PFSK-1 (cell line): Measurements from ENCODE around the gene CACNA1S. TPM values are rescaled to one million over a fixed set of nuclear protein-coding genes. Genes with fewer than 3 reads are reported as not detected.

Experiments used
- FOXP2 ChIP-seq: optimal IDR thresholded peaks from 2 replicates; pipeline ENCODE3; 2011; ENCODE audit warnings: borderline replicate concordance, control low read depth, inconsistent platforms; ENCODE audit not compliant: insufficient read depth; ENCODE audit errors: extremely low read length, extremely low read depth
- POLR2AphosphoS5 ChIP-seq: IDR thresholded peaks from 2 replicates; pipeline ENCODE4 v1.6.1; 2012; ENCODE audit warnings: low read depth, mild to moderate bottlenecking, control low read depth, low read length, moderate library complexity
- REST ChIP-seq, 2 experiments: IDR thresholded peaks; 2 replicates each; pipeline versions ENCODE4 v1.6.1 to v1.8.0; 2011 to 2012; ENCODE audit warnings: low read depth in 2 of 2, low read length in 2 of 2, control low read depth in 1 of 2, inconsistent platforms in 1 of 2, mild to moderate bottlenecking in 1 of 2, moderate library complexity in 1 of 2; ENCODE audit not compliant: insufficient read depth in 1 of 2
- SIN3A ChIP-seq: IDR thresholded peaks from 2 replicates; pipeline ENCODE4 v1.6.1; 2012; ENCODE audit warnings: mild to moderate bottlenecking, low read length, moderate library complexity, borderline replicate concordance; ENCODE audit not compliant: insufficient read depth
- TAF1 ChIP-seq: IDR thresholded peaks from 2 replicates; pipeline ENCODE4 v1.6.1; 2012; ENCODE audit warnings: low read length, control low read depth, borderline replicate concordance; ENCODE audit not compliant: insufficient read depth
- polyA plus RNA-seq: library from polyadenylated mRNA; unstranded; fragments of >200 nt; gene quantifications from one replicate; pipeline ENCODE4 v1.2.1, GENCODE V29; 2012; ENCODE audit warnings: low read depth, missing spikeins; ENCODE audit not compliant: insufficient read length

The CACNA1S gene
- not detected for polyA plus RNA-seq

GRCh38 chr1:201112173-201112731 lies at the start of gene CACNA1S:
CACNA1S (minus strand) TSS chr1:201112426; CDS start chr1:201112339, 87 bp downstream.
- no peak for TF ChIP-seq POLR2AphosphoS5
- TF ChIP-seq FOXP2: no peak
- no peak for TF ChIP-seq REST (IDR thresholded peaks at IDR 0.05; ENCODE audit: insufficient read depth in 1 of 2, low read depth in 2 of 2, low read length in 2 of 2)
- no peak for TF ChIP-seq SIN3A
- TF ChIP-seq TAF1: no peak

DNA sequence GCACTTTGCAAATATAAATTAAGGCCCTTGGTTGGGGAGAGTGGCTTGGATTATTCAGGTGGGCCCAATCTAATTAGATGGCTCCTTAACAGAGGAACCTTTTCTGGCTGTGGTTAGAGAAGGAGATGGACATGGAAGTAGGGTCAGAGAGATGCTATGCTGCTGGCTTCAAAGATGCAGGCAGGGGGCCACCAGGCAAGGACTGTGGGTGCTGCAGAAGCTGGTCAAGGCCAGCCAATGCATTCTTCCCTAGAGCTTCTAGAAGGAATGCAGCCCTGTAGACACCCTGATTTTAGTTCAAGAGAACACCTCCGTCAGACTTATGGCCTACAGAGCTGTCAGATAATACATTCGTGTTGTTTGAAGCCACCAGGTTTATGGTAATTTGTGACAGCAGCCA lies 45.7 kb upstream of the CACNA1S start:
- TF ChIP-seq SIN3A: no peak

DNA sequence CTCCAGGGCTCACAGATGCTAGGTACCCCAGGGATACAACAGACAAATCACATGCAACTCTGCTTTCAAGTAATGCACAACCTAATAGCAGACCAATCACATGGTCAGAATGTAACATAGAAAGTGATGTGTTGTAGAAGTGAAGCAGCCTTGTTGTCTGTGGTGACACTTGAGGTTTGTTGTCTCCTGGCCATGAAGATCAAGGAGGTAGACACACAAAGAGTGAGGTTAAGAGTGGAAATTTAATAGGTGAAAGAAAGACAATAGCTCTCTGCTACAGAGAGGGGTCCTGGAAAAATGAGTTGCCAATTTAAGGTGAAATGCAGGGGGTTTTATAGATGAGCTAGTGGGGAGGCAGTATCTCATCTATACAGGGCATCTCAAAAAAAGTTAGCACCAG lies 44.6 kb upstream of the CACNA1S start:
- TF ChIP-seq FOXP2 (no peak), TAF1 (no peak), REST (IDR thresholded peaks at IDR 0.05; ENCODE audit: insufficient read depth in 1 of 2, low read depth in 2 of 2, low read length in 2 of 2) (no peak), POLR2AphosphoS5 (no peak), SIN3A (no peak)

DNA sequence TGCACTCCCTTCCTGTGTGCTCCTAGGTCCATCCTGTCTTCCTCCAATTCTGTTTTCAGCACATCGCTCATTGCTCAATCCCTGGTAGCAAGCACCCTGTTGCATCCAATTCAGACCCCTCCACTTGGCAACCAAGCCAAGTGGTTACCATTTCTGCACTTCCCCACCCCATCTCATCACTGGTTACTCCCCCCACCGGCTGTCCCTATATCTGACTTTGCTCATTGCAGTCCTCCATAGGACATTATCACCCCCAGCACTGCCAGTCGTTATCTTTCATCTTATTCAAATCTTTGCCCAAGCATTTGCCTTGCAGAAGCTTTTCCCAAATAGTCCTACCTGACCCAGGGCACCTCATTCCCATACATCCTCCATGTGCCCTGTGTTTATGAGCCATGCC lies 44.1 kb upstream of the CACNA1S start:
- TF ChIP-seq SIN3A (no peak), TAF1 (no peak), POLR2AphosphoS5 (no peak), REST (IDR thresholded peaks at IDR 0.05; ENCODE audit: insufficient read depth in 1 of 2, low read depth in 2 of 2, low read length in 2 of 2) (no peak), FOXP2 (no peak)

- TF ChIP-seq REST (IDR thresholded peaks at IDR 0.05; ENCODE audit: insufficient read depth in 1 of 2, low read depth in 2 of 2, low read length in 2 of 2): no peak
- no peak for TF ChIP-seq FOXP2
- no peak for TF ChIP-seq POLR2AphosphoS5
- TF ChIP-seq SIN3A: no peak
- TF ChIP-seq TAF1: no peak
Observed at GRCh38 chr1:201155354-201155753, 43.1 kb upstream of the CACNA1S start.
